A549 treated with CpdA at 1 μM for 4 hours (cell line): ENCODE measurements around the gene SHANK3. TPM values are rescaled to one million over a fixed set of nuclear protein-coding genes. Genes with fewer than 3 reads are reported as not detected.

Experiments
- total RNA-seq: library from RNA; stranded (reverse); fragments of 200-300 nt; extraction: Qiagen RNA extraction; gene quantifications from 5 replicates; pipeline ENCODE4 v1.2.3, GENCODE V29; 2022; ENCODE audit warnings: low read depth

Gene SHANK3
- 2.6 to 5.3 TPM (median 3.9 TPM) in 5 replicates for total RNA-seq

DNA sequence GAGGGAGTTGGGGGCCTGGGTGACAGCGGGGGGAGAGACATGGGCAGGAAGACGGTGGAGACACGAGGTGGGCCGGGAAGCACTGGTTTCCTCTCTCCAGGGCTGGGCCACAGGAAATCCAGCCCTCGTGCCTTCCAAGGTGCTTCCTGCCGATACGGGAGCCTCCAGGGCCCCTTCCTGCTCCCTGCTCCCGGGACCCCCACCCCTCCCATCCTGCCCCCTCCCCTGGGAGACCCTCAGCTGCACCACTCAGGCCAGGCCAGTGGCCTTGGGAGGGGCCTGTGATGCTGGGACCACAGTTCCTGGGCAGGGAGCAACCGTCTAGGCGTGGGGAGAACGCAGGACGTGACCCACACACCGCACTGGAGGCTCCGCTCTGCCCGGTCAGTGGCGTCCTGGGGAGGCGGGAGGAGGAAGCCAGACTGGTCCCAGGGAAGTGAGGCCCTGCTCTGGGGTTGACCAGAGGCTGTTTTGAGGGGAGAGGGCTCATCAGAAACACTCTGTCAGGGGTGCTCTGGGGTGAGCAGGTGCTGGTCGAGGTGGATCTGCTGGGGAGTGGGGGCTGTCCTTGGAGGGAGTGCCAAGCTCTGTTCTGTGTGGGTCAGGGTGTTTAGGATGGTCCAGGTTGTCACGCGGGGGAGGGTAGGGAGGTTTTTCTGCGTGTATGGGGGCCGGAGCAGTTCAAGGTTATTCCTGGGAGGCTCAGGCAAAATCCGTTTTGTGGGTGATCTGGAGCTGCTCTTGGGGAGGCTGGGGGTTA lies at the start of gene SHANK3:
TSS of gene SHANK3 (plus strand) at position 353 of the 760 bp plus-strand sequence.

DNA sequence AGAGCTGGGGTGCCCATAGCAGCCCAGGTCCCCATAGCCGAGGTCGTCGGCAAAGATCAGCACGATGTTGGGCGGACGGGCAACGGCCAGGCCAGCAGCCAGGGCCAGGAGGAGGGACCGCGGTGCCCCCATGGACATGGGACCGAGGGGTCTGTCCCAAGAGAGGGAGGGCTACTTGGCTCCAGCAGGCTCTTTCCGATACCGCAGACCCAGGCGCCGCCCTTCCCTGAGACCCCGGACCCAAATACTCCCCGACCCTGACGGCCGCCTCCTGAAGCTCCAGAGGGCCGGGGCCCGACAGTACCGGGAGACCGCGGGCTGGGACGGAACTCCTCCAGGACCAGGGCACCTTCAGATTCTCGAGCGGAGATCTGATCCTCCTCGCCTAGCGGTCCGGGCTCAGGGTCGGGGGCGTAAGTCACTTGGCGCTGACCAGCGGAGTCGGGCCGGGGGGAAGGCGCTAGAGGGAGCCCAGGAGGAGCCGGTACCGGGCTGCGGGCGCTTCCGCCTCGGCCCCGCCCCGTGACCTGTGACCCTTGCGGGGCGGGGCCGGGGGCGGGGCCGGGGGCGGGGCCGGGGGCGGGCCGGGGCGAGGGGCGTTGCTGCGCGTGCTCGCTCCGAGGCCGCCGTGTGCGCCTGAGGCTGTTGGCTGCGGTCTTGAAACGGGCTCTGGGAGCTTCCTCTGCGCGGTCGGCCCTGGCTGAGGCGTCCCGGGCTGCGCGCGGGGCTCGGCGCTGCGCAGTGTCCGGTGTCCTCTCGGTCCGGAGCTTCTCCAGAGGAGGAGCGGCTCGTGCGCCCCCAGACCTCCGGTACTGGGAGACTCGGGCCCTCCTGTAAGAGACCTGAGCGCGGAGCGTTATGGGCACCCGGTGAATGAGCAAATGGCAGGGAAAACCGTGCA lies 44.7 kb upstream of the SHANK3 start, which contains the start of gene ARSA:
TSS of gene ARSA (minus strand) at position 511 of the 901 bp plus-strand sequence. CDS start at position 138, 373 bp downstream.

Other genes with a start within 250 kb of the SHANK3 start
- gene SBF1, start 197.8 kb upstream of the SHANK3 start, total RNA-seq = 17.7 to 27.3 TPM (median 24.6 TPM) in 5 replicates
- gene ADM2, start 191.3 kb upstream of the SHANK3 start, total RNA-seq = 0.49 to 0.87 TPM (median 0.50 TPM) in 5 replicates
- gene MIOX, start 186.0 kb upstream of the SHANK3 start, total RNA-seq = 0.05 TPM in 1 of 5 replicates, not detected in the others
- gene LMF2, start 165.1 kb upstream of the SHANK3 start, total RNA-seq = 30.4 to 50.1 TPM (median 44.1 TPM) in 5 replicates
- gene NCAPH2, start 164.6 kb upstream of the SHANK3 start, total RNA-seq = 33.4 to 40.4 TPM (median 37.2 TPM) in 5 replicates
- gene SCO2, start 147.2 kb upstream of the SHANK3 start, total RNA-seq = 1.9 to 6.1 TPM (median 4.8 TPM) in 5 replicates
- 11.3 to 21.2 TPM (median 18.6 TPM) in 5 replicates for gene TYMP, start 142.8 kb upstream of the SHANK3 start, total RNA-seq
- gene KLHDC7B, start 126.9 kb upstream of the SHANK3 start, total RNA-seq = 0.02 to 0.05 TPM (median 0.05 TPM) in 3 of 5 replicates, not detected in the others
- gene SYCE3, start 109.9 kb upstream of the SHANK3 start, total RNA-seq = 0.25 to 0.75 TPM (median 0.46 TPM) in 3 of 5 replicates, not detected in the others
- 10.5 to 15.7 TPM (median 13.6 TPM) in 5 replicates for gene CPT1B, start 94.4 kb upstream of the SHANK3 start, total RNA-seq
- gene CHKB, start 90.0 kb upstream of the SHANK3 start, total RNA-seq = 16.9 to 24.5 TPM (median 19.0 TPM) in 5 replicates
- gene MAPK8IP2, start 72.0 kb upstream of the SHANK3 start, total RNA-seq = 2.1 to 4.2 TPM (median 3.8 TPM) in 5 replicates
- gene ARSA, start 44.7 kb upstream of the SHANK3 start, total RNA-seq = 18.3 to 26.3 TPM (median 21.3 TPM) in 5 replicates
- 0.06 to 0.08 TPM in 2 of 5 replicates, not detected in the others for gene ACR, start 65.4 kb downstream of the SHANK3 start, total RNA-seq
- gene RABL2B, start 110.8 kb downstream of the SHANK3 start, total RNA-seq = 15.4 to 24.9 TPM (median 20.8 TPM) in 5 replicates